ENCODE measurements around the gene CDH4.

GRCh38 chr20:61988665-61989064 lies 736.6 kb downstream of the CDH4 start:
- TF ChIP-seq POLR2A (IDR thresholded peaks at IDR 0.05; ENCODE audit: low read depth, low read length) (no peak), CTCF (IDR thresholded peaks at IDR 0.05; ENCODE audit: extremely low read depth in 1 of 2, insufficient read depth in 1 of 2, low read depth in 1 of 2, low read length in 2 of 2) (no peak), EZH2 (IDR thresholded peaks at IDR 0.05; ENCODE audit: borderline replicate concordance, low read depth, low read length, severe bottlenecking) (no peak), MAX (IDR thresholded peaks at IDR 0.05; ENCODE audit: insufficient read depth, insufficient read length) (no peak)

Data from endothelial cell of umbilical vein (primary cell).